Activated CD4-positive, CD25-positive, alpha-beta regulatory T cell (primary cell): ENCODE measurements around the gene DNAJC12.
"Not testable (repeated sequence)": the region's sequence is repeated elsewhere in the genome, so short reads cannot be mapped to it uniquely, and the experiment has no call there.

Experiments used
- DNase-seq, 4 experiments: peaks; one replicate each; lab custom pipeline; 2025; lab: John Stamatoyannopoulos, UW

DNAJC12 gene

GRCh38 chr10:67839951-67840350, 2.0 kb upstream of the DNAJC12 start:
- no peak for DNase-seq

GRCh38 chr10:67839511-67839910, 1.5 kb upstream of the DNAJC12 start:
- not testable (repeated sequence) for DNase-seq

- no peak for DNase-seq
These were observed 1.0 kb downstream of the DNAJC12 start for GRCh38 chr10:67836972-67837371.

- no peak for DNase-seq
These were observed 1.5 kb downstream of the DNAJC12 start for GRCh38 chr10:67836488-67836887.

GRCh38 chr10:67835541-67836394, 2.2 kb downstream of the DNAJC12 start:
- DNase-seq = not testable (repeated sequence)

- DNase-seq = no peak
These were observed 3.6 kb downstream of the DNAJC12 start for GRCh38 chr10:67834375-67834774.

- no peak for DNase-seq
These were observed 10.2 kb downstream of the DNAJC12 start for GRCh38 chr10:67827811-67828210.

GRCh38 chr10:67819768-67820204, 18.2 kb downstream of the DNAJC12 start:
- DNase-seq = no peak

- DNase-seq = no peak
These were observed 19.7 kb downstream of the DNAJC12 start for GRCh38 chr10:67818323-67818722.

- no peak for DNase-seq
These were observed 21.3 kb downstream of the DNAJC12 start for GRCh38 chr10:67816719-67817118.

- no peak for DNase-seq
These were observed 22.4 kb downstream of the DNAJC12 start for GRCh38 chr10:67815571-67816059.

- DNase-seq = no peak
These were observed 26.0 kb downstream of the DNAJC12 start for GRCh38 chr10:67812007-67812406.

GRCh38 chr10:67809107-67809506, 28.9 kb downstream of the DNAJC12 start:
- DNase-seq = no peak

GRCh38 chr10:67808704-67809103, 29.3 kb downstream of the DNAJC12 start:
- no peak for DNase-seq

- DNase-seq = no peak
These were observed 30.0 kb downstream of the DNAJC12 start for GRCh38 chr10:67807855-67808456.

- DNase-seq = no peak
These were observed 33.7 kb downstream of the DNAJC12 start for GRCh38 chr10:67804395-67804678.

GRCh38 chr10:67803588-67804394, 34.2 kb downstream of the DNAJC12 start:
- DNase-seq = no peak

GRCh38 chr10:67802767-67803538, 35.0 kb downstream of the DNAJC12 start:
- no peak for DNase-seq

- DNase-seq = no peak
These were observed 36.9 kb downstream of the DNAJC12 start for GRCh38 chr10:67801118-67801517.

GRCh38 chr10:67794909-67795460, 43.0 kb downstream of the DNAJC12 start:
- DNase-seq = no peak

- no peak for DNase-seq
These were observed 43.7 kb downstream of the DNAJC12 start for GRCh38 chr10:67794256-67794655.

- DNase-seq = no peak
These were observed 44.7 kb downstream of the DNAJC12 start for GRCh38 chr10:67793313-67793712.
